ENCODE data around the gene KRTAP5-8.
"Not testable (repeated sequence)": the region's sequence is repeated elsewhere in the genome, so short reads cannot be mapped to it uniquely, and the experiment has no call there.

Gene KRTAP5-8

DNA sequence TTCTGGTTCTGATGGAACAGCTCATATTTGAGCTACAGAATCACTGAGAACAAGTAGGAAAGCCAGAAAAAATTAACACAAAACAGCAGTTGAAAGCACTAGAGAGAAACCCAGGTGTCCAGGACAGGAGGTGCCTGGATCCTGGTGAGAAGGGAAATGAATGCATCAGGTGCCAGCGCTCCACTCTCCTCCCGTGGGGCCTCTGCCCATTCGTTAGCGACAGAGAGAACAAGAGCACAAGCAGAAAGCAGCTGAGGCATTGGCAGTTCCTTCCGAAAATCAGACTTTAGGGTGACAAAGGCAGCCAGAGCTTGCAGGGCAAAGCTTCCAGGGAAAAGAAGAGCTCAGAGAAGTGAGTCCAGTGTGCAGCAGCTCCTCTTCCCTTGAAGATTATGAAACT is 30.7 kb upstream of the KRTAP5-8 start:
- no peak for DNase-seq (ENCODE audit: low read depth)

GRCh38 chr11:71518506-71519471 is 19.0 kb upstream of the KRTAP5-8 start:
- DNase-seq (ENCODE audit: low read depth), result no peak

DNA sequence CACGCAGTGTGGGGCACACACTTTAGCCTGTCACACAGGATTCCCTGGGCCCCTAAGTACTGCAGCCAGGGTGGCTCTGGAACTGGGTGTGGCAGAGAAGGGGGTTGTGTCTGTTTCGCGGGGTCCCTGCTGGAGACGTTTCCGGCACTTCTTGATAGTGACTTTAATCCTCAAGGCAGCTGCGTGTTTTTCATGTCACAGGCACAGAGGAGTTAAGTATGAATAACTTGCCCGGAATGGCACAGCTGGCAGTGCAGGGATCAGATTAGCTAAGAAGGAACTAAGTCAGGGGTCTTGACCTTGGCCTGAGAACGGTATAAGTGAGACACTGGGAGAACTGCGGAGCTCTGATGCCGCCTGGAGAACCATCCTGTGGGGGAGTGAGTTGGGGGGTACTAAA is 18.3 kb upstream of the KRTAP5-8 start:
- DNase-seq (ENCODE audit: low read depth), result no peak

DNA sequence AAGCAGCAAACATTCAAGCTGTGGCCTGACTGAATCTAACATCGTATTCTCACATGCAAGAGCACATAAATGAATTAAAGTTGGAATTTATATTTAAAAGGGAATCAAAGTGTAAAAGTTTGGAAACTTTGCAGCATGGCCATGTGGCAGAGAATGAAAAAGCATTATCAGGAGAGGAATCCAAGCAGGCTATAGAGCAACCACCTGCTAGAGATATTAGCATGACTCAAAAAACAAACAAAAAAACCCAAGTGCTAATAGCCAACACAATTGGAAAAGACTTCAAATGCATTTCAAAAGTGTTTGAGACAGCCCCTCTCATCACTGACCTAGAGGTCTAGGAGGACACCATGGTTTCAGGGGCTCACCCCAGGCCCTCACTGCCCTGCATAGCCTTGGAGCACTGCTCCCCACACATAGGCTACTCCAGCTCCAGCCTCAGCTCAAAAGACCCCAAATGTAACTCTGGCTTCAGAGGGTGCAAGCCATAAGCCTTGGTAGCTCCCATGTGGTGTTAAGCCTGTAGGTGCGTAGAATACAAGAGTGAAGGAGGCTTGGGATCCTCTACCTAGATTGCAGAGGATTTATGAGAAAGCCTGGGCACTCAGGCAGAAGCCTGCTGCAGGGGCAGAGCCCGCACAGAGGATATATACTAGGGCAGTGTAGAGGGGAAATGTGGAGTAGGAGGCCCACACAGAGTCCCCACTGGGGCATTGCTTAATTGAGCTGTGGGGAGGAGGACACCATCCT is 12.5 kb upstream of the KRTAP5-8 start:
- DNase-seq (ENCODE audit: low read depth), result no peak

DNA sequence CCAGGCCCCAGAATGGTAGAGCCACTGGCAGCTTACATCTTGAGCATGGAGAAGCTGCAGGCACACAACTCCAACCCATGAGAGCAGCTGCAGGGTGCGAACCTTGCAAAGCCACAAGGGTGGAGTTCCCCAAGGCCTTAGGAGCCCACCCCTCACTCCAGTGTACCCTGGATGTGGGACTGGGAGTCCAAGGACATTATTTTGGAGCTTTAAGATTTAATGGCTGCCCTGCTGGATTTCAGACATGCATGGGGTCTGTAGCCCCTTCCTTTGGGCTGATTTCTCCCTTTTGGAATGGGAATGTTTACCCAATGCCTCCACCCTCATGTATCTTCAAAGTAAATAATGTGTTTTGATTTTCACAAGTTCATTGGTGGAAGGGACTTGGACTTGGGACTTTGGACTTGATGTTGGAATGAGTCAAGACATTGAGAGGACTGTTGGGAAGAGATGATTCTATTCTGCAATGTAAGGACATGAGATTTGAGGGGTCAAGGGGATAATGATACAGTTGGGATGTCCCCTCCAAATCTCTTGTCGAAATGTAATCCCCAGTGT is 11.8 kb upstream of the KRTAP5-8 start:
- DNase-seq (ENCODE audit: low read depth), result no peak

DNA sequence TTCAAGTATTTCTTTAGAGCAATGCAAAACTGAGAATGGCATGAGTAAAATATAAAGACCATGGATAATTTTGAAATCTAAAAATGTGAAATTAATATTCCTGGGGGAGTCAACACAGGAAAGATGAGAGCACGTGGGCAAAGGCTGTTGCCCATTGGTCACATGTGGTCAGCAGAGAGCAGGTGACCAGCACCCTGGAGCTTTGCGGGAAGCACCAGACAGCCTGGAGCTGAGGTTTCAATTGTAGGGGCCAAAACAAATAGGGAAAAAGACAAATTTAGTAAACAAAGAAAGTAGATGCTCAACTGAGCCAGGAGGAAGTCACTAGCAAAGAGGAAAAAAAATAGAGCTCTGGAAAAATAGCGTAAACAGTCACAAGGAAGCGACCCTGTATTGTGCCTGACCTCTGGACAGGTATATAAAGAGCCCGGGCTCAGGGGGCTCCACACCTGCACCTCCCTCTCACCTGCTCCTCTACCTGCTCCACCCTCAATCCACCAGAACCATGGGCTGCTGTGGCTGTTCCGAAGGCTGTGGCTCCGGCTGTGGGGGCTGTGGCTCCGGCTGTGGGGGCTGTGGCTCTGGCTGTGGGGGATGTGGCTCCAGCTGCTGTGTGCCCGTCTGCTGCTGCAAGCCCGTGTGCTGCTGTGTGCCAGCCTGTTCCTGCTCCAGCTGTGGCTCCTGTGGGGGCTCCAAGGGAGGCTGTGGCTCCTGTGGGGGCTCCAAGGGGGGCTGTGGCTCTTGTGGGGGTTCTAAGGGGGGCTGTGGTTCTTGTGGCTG is 10.8 kb upstream of the KRTAP5-8 start, which contains the start of gene KRTAP5-7:
Gene KRTAP5-7, plus strand, starts transcription at position 472 of the 780 bp plus-strand sequence. Its CDS starts 34 bp downstream, at position 506.
- DNase-seq (ENCODE audit: low read depth), result not testable (repeated sequence)

- DNase-seq (ENCODE audit: low read depth), result no peak
Measured at GRCh38 chr11:71527576-71528210, 10.1 kb upstream of the KRTAP5-8 start.

DNA sequence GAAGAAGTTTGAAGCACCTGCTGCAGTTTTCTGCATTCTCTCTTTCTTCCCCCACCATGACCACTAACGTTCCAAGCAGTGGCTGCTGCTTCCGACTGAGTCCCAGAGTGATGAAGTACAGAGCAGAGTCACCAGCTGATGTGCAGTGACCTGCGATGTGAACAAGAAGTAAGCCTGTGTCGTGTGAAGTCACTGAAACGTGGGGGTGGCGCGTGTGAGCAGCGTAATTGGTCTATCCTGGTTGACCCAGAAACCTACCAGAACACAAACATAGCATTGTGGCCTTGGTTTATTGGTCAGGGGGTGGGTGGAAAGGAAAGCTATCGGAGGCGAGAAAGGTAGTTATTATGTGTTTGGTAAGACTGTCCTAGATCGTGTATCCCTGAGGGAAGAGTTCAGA is 7.2 kb upstream of the KRTAP5-8 start:
- no peak for DNase-seq (ENCODE audit: low read depth)

GRCh38 chr11:71532036-71532610 is 5.7 kb upstream of the KRTAP5-8 start:
- DNase-seq (ENCODE audit: low read depth), result no peak

DNA sequence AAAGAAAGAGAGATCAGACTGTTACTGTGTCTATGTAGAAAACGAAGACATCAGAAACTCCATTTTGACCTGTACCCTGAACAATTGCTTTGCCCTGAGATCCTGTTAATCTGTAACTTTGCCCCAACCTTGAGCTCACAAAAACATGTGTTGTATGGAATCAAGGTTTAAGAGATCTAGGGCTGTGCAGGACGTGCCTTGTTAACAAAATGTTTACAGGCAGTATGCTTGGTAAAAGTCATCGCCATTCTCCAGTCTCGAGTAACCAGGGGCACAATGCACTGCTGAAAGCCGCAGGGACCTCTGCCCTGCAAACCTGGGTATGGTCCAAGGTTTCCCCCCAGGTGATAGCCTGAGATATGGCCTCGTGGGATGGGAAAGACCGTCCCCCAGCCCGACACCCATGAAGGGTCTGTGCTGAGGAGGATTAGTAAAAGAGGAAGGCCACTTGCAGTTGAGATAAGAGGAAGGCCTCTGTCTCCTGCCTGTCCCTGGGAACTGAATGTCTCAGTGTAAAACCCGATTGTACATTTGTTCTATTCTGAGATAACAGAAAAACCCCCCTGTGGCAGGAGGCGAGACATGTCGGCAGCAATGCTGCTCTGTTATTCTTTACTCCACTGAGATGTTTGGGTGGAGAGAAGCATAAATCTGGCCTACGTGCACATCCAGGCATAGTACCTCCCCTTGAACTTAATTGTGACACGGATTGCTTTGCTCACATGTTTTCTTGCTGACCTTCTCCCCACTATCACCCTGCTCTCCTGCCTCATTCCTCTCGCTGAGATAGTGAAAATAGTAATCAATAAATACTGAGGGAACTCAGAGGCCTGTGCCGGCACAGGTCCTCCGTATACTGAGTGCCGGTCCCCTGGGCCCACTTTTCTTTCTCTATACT is 2.9 kb upstream of the KRTAP5-8 start:
- not testable (repeated sequence) for DNase-seq (ENCODE audit: low read depth)

DNA sequence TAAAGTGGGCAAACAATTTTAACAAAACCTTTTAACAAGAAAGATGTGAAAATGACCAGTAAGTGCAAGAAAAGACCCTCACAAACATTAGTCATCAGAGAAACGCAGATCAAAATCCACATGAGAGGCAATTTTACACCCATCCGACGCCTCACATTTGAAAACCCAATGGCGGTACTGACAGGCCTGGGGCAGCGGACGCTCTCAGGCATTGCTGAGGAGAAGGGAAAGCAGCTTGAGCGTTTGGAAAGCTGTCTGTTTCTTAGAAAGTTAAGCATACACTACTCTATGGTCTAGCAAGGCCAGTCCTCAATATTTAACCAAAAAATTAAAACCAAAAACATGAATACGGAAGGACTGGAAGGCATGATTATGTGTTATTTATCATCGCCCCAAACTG is 2.0 kb upstream of the KRTAP5-8 start:
- DNase-seq (ENCODE audit: low read depth), result no peak

DNA sequence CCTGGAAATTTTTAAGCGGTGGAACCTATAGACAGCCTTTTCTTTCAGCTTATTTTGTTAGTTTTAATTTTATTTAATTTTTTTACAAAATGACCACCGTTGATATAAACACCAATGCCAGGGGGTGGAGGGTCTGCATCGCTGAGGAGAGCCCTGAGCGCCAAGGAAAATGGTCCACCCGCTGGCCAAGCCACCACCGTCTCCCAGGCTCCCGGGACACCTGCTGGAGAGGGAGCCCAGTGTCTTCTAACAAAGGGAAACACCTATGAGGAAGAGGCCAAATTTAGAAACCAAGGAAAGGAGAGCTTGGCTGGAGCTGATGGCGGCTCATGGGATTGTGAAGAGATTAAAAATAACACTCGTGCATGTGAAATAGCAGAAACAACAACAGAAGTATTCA is 288 bp upstream of the KRTAP5-8 start:
- no peak for DNase-seq (ENCODE audit: low read depth)

GRCh38 chr11:71538666-71538990 is 803 bp downstream of the KRTAP5-8 start:
- DNase-seq (ENCODE audit: low read depth), result no peak

DNA sequence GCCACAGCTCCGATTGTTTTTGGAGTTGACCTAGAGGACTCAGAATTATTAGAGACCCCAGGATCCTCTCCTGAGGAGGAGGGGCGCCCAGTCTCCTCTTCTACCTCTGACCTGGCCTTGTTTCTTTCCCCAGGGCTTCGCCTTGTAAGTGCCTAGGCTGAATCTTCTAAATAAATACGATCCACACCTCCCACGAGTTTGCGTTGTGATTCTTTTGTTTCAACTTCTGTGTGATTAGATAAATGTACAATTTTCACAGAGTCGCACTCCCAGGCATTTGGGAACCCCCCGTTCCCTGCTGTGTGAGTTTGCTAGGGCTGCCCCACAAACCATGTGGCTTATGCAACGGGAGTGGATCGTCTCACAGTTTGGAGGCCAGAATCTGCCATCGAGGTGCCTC is 1.2 kb downstream of the KRTAP5-8 start:
- DNase-seq (ENCODE audit: low read depth), result no peak

DNA sequence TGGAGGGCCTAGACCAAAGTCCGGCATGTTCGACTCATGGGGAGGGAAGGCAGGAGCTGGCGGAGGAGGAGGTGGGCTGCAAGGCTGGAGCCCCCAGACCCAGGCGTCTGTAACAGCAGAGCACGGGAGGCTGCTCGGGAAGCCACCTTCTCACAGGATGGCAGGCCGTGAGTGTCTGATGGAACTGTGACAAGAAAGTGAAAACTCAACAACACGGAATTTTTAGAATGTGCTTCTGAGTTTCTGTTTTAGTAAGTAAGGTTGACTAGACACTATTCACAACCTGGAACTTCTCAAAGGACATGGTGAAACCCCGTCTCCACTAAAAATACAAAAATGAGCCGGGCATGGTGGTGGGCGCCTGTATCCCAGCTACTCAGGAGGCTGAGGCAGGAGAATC is 2.1 kb downstream of the KRTAP5-8 start:
- not testable (repeated sequence) for DNase-seq (ENCODE audit: low read depth)

DNA sequence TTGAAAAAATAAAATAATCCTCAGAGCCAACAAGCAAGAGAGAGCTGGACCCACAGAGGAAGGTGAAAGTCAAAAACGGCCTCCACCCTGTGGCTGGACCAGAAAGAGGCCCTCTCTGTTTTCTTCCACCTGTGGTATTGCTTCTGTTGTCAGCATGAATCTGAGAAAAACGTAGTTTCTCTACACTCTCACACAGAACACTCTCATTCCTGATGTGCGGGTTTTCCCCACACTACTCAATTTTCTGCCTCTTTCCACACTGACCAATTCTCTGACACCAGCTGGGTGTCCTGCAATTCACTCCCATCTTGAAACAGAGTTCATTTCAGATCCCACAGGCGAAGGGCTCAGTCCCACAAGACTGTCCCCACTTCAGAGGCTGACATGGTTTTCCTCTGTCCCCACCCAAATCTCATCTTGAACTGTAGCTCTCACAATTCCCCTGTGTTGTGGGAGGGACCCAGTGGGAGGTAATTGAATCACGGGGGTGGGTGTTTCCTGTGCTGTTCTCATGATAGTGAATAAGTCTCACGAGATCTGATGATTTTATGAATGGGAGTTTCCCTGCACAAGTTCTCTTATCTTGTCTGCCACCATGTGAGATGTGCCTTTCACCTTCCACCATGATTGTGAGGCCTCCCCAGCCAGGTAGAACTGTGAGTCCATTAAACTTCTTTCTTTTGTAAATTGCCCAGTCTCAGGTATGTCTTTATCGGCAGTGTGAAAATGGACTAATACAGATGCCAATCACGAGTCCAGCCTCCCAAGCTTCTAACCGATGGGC is 2.9 kb downstream of the KRTAP5-8 start:
- DNase-seq (ENCODE audit: low read depth), result not testable (repeated sequence)

GRCh38 chr11:71542382-71542781 is 4.6 kb downstream of the KRTAP5-8 start:
- DNase-seq (ENCODE audit: low read depth), result no peak

GRCh38 chr11:71542879-71543777 is 5.3 kb downstream of the KRTAP5-8 start:
- no peak for DNase-seq (ENCODE audit: low read depth)
